Liver (tissue), 9 donors: Measurements from ENCODE around the gene NEUROG1. TPM values are rescaled to one million over a fixed set of nuclear protein-coding genes. Genes with fewer than 3 reads are reported as not detected.

Source experiments
- DNase-seq: peaks from one replicate; pipeline ENCODE4 v3.0.0-alpha.2; 2017; ENCODE audit warnings: low spot score
- H3K27ac ChIP-seq, 2 donors: one replicate each; pipeline ENCODE4 v1.7.0; 2013; ENCODE audit warnings: inconsistent platforms in 2 of 2, low read length in 2 of 2, control low read depth in 1 of 2, low read depth in 1 of 2, mild to moderate bottlenecking in 1 of 2
- H3K27me3 ChIP-seq, 4 donors: one replicate each; pipeline versions ENCODE4 v1.6.1 to v1.7.0; 2013; ENCODE audit warnings: low read length in 3 of 4, inconsistent platforms in 1 of 4, mild to moderate bottlenecking in 1 of 4, moderate library complexity in 1 of 4; ENCODE audit not compliant: control insufficient read depth in 4 of 4, insufficient read depth in 4 of 4
- H3K36me3 ChIP-seq, 4 donors: one replicate each; pipeline versions ENCODE4 v1.6.1 to v1.7.0; 2013; ENCODE audit warnings: low read length in 3 of 4, mild to moderate bottlenecking in 3 of 4, low read depth in 1 of 4, moderate library complexity in 1 of 4; ENCODE audit not compliant: control insufficient read depth in 4 of 4, insufficient read depth in 3 of 4
- H3K4me1 ChIP-seq, 4 donors: one replicate each; pipeline versions ENCODE4 v1.6.1 to v1.7.0; 2013; ENCODE audit warnings: low read length in 3 of 4, mild to moderate bottlenecking in 3 of 4, moderate library complexity in 1 of 4; ENCODE audit not compliant: control insufficient read depth in 4 of 4, insufficient read depth in 4 of 4
- H3K4me3 ChIP-seq, 3 donors: one replicate each; pipeline versions ENCODE4 v1.6.1 to v1.7.0; 2013; ENCODE audit warnings: low read length in 3 of 3, control low read depth in 1 of 3, low read depth in 1 of 3, mild to moderate bottlenecking in 1 of 3
- H3K9ac ChIP-seq, 2 donors: one replicate each; pipeline ENCODE4 v1.7.0; 2013; ENCODE audit warnings: low read length in 2 of 2, mild to moderate bottlenecking in 2 of 2, moderate library complexity in 2 of 2, control low read depth in 1 of 2, low read depth in 1 of 2
- H3K9me3 ChIP-seq, 4 donors: one replicate each; pipeline versions ENCODE4 v1.6.1 to v1.7.0; 2013; ENCODE audit warnings: low read length in 3 of 4; ENCODE audit not compliant: control insufficient read depth in 4 of 4
- EGR1 ChIP-seq, 2 donors: IDR thresholded peaks; 2 replicates each; pipeline ENCODE4 v1.6.1; 2016 to 2018; ENCODE audit warnings: antibody characterized with exemption in 2 of 2, low read depth in 2 of 2
- FOXA1 ChIP-seq: IDR thresholded peaks from 2 replicates; pipeline ENCODE4 v1.6.1; 2016; ENCODE audit warnings: antibody characterized with exemption
- FOXA2 ChIP-seq: IDR thresholded peaks from 2 replicates; pipeline ENCODE4 v1.6.1; 2016; ENCODE audit warnings: antibody characterized with exemption
- GABPA ChIP-seq, 2 donors: IDR thresholded peaks in 1 of 2; conservative IDR thresholded peaks in 1 of 2; 2 replicates each; pipeline ENCODE4 v1.6.1; 2016; ENCODE audit warnings: antibody characterized with exemption in 2 of 2, mild to moderate bottlenecking in 1 of 2, moderate library complexity in 1 of 2
- HNF4A ChIP-seq, 2 donors: conservative IDR thresholded peaks; 2 replicates each; pipeline ENCODE4 v1.6.1; 2016; ENCODE audit warnings: antibody characterized with exemption in 2 of 2, mild to moderate bottlenecking in 2 of 2
- HNF4G ChIP-seq: IDR thresholded peaks from 2 replicates; pipeline ENCODE4 v1.6.1; 2016; ENCODE audit warnings: antibody characterized with exemption
- NR2F2 ChIP-seq: IDR thresholded peaks from 2 replicates; pipeline ENCODE4 v1.6.1; 2016; ENCODE audit warnings: antibody characterized with exemption
- RAD21 ChIP-seq, 2 donors: IDR thresholded peaks; 2 replicates each; pipeline ENCODE4 v1.6.1; 2016; ENCODE audit warnings: antibody characterized with exemption in 2 of 2, mild to moderate bottlenecking in 2 of 2
- RXRA ChIP-seq, 2 donors: IDR thresholded peaks; 2 replicates each; pipeline ENCODE4 v1.6.1; 2017 to 2018; ENCODE audit warnings: antibody characterized with exemption in 2 of 2, mild to moderate bottlenecking in 1 of 2
- SP1 ChIP-seq: IDR thresholded peaks from 2 replicates; pipeline ENCODE4 v1.6.1; 2018; ENCODE audit warnings: antibody characterized with exemption, mild to moderate bottlenecking
- TAF1 ChIP-seq: conservative IDR thresholded peaks from 2 replicates; pipeline ENCODE4 v1.6.1; 2016; ENCODE audit warnings: antibody characterized with exemption, mild to moderate bottlenecking
- YY1 ChIP-seq: IDR thresholded peaks from 2 replicates; pipeline ENCODE4 v1.6.1; 2016; ENCODE audit warnings: antibody characterized with exemption, mild to moderate bottlenecking
- WGBS: extraction: QIAGEN DNeasy Blood & Tissue Kit; methylation state at CpG from one replicate; pipeline ENCODE4 v1.1.7; 2013; 5-methylcytosine and 5-hydroxymethylcytosine counted together
- polyA plus RNA-seq, 2 donors: library from polyadenylated mRNA; stranded (reverse) in 1 of 2; unstranded in 1 of 2; fragments of 200-250 nt in 1 of 2; fragments of >200 nt in 1 of 2; fragmentation: Nextera tagmentation in 1 of 2; extraction: Ambion mirVana in 1 of 2; gene quantifications; one replicate each; pipeline versions ENCODE4 v1.2.1 to v1.2.3, GENCODE V29; 2013 to 2015
- total RNA-seq, 2 donors: library from RNA; depleted of rRNA; stranded (reverse); fragments of >200 nt; gene quantifications; one replicate each; pipeline ENCODE4 v1.2.3, GENCODE V29; 2014
- TF ChIP-seq, protein P1 (sequence below): fragments of 150-350 bp; IDR thresholded peaks from 2 replicates; pipeline ENCODE4 v1.5.1; 2017; ENCODE audit warnings: improper control_type of control experiment, low read depth, low read length; ENCODE audit not compliant: missing input control
- TF ChIP-seq, protein P2 (sequence below): IDR thresholded peaks from 2 replicates; pipeline ENCODE4 v1.6.1; 2016; ENCODE audit warnings: antibody characterized with exemption
- TF ChIP-seq, protein P3 (sequence below): IDR thresholded peaks from 2 replicates; pipeline ENCODE4 v1.6.1; 2016; ENCODE audit warnings: antibody characterized with exemption, mild to moderate bottlenecking
- TF ChIP-seq, protein P4 (sequence below): IDR thresholded peaks from 2 replicates; pipeline ENCODE4 v1.6.1; 2016; ENCODE audit warnings: antibody characterized with exemption
- TF ChIP-seq, protein P5 (sequence below): IDR thresholded peaks from 2 replicates; pipeline ENCODE4 v1.6.1; 2016; ENCODE audit warnings: antibody characterized with exemption
- donor health status: healthy.
- donor health status: healthy.
- donor health status: healthy.
- donor health status: healthy.
- donor health status: healthy.

Gene NEUROG1
- total and polyA plus RNA-seq, 4 donors = not detected

DNA sequence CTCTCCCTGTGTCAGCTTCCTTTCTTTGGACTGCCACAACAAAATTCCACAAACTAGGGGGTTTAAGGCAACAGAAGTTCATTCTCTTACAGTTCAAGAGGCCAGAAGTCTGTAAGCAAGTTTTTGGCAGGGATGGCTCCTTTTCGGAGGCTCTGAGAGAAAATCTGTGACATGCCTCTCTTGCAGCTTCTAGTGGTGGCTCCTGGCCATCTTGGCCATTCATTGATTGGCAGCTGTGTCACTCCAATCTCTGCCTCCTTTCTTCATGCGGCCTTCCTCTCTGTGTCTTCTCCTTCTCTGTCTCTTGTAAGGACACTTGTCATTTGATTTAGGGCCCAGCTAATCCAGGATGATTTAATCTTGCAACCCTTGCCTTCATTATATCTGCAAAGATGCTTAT, 2.0 kb upstream of the NEUROG1 start:
- Histone ChIP-seq H3K27ac (no peak overlapping the region), H3K4me1 (peaks cover 0 to 16% (median 7%) of the 10 kb centered on the region in 4 donors), H3K27me3 (peaks cover 4 to 27% (median 15%) of the 10 kb centered on the region in 4 donors), H3K9ac (no peak overlapping the region), H3K9me3 (peaks cover 0 to 11% (median 6%) of the 10 kb centered on the region in 4 donors), H3K4me3 (no peak overlapping the region), H3K36me3 (no peaks in the 10 kb centered on the region)
- no peak for DNase-seq
- no peak for TF ChIP-seq RXRA (IDR thresholded peaks at IDR 0.05)
- TF ChIP-seq HNF4A (conservative IDR thresholded peaks at IDR 0.05) = no peak
- TF ChIP-seq GABPA (IDR thresholded peaks at IDR 0.05 in 1 of 2, conservative IDR thresholded peaks at IDR 0.05 in 1 of 2) = no peak
- TF ChIP-seq FOXA2 = no peak
- TF ChIP-seq, protein P1, sequence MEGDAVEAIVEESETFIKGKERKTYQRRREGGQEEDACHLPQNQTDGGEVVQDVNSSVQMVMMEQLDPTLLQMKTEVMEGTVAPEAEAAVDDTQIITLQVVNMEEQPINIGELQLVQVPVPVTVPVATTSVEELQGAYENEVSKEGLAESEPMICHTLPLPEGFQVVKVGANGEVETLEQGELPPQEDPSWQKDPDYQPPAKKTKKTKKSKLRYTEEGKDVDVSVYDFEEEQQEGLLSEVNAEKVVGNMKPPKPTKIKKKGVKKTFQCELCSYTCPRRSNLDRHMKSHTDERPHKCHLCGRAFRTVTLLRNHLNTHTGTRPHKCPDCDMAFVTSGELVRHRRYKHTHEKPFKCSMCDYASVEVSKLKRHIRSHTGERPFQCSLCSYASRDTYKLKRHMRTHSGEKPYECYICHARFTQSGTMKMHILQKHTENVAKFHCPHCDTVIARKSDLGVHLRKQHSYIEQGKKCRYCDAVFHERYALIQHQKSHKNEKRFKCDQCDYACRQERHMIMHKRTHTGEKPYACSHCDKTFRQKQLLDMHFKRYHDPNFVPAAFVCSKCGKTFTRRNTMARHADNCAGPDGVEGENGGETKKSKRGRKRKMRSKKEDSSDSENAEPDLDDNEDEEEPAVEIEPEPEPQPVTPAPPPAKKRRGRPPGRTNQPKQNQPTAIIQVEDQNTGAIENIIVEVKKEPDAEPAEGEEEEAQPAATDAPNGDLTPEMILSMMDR = no peak
- TF ChIP-seq SP1 = no peak
- TF ChIP-seq, protein P2, sequence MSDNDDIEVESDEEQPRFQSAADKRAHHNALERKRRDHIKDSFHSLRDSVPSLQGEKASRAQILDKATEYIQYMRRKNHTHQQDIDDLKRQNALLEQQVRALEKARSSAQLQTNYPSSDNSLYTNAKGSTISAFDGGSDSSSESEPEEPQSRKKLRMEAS = no peak
- WGBS = 56% methylated on average over 2 of the region's 2 CpGs

DNA sequence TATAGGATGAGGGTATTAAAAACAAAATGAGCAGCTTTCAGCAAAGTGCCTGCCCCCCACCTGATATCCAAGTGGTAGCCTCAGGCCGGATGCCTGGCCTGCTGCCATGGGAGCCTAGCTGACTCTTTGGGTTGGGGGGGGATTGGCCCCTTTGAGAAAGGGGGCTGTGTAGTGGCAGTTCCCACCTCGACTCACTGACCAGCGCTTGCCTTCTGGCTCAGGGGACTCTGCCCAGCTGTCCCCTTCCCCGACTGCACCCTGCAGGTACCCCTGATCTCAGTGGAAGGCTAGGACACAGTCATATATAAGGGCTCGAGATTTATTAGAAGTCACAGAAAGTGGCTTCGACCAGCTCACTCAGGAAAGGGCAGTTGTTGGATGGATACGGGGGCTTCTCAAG, 1.5 kb upstream of the NEUROG1 start:
- WGBS = 48% methylated on average over 7 of the region's 7 CpGs
- Histone ChIP-seq H3K9ac (no peak overlapping the region), H3K4me1 (peaks cover 0 to 16% (median 7%) of the 10 kb centered on the region in 4 donors), H3K27ac (no peak overlapping the region), H3K4me3 (no peak overlapping the region), H3K9me3 (peaks cover 0 to 11% (median 6%) of the 10 kb centered on the region in 4 donors), H3K36me3 (no peaks in the 10 kb centered on the region), H3K27me3 (peaks cover 4 to 28% (median 15%) of the 10 kb centered on the region in 4 donors)
- DNase-seq = no peak
- TF ChIP-seq HNF4A (conservative IDR thresholded peaks at IDR 0.05) (no peak), YY1 (no peak), EGR1 (IDR thresholded peaks at IDR 0.05; ENCODE audit: low read depth in 2 of 2) (no peak), HNF4G (no peak), TAF1 (no peak), SP1 (no peak), RAD21 (IDR thresholded peaks at IDR 0.05) (no peak), FOXA2 (no peak), FOXA1 (no peak), RXRA (IDR thresholded peaks at IDR 0.05) (no peak), NR2F2 (no peak), GABPA (IDR thresholded peaks at IDR 0.05 in 1 of 2, conservative IDR thresholded peaks at IDR 0.05 in 1 of 2) (no peak)
- TF ChIP-seq, protein P2 = no peak
- TF ChIP-seq, protein P3, sequence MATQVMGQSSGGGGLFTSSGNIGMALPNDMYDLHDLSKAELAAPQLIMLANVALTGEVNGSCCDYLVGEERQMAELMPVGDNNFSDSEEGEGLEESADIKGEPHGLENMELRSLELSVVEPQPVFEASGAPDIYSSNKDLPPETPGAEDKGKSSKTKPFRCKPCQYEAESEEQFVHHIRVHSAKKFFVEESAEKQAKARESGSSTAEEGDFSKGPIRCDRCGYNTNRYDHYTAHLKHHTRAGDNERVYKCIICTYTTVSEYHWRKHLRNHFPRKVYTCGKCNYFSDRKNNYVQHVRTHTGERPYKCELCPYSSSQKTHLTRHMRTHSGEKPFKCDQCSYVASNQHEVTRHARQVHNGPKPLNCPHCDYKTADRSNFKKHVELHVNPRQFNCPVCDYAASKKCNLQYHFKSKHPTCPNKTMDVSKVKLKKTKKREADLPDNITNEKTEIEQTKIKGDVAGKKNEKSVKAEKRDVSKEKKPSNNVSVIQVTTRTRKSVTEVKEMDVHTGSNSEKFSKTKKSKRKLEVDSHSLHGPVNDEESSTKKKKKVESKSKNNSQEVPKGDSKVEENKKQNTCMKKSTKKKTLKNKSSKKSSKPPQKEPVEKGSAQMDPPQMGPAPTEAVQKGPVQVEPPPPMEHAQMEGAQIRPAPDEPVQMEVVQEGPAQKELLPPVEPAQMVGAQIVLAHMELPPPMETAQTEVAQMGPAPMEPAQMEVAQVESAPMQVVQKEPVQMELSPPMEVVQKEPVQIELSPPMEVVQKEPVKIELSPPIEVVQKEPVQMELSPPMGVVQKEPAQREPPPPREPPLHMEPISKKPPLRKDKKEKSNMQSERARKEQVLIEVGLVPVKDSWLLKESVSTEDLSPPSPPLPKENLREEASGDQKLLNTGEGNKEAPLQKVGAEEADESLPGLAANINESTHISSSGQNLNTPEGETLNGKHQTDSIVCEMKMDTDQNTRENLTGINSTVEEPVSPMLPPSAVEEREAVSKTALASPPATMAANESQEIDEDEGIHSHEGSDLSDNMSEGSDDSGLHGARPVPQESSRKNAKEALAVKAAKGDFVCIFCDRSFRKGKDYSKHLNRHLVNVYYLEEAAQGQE = no peak
- TF ChIP-seq, protein P4, sequence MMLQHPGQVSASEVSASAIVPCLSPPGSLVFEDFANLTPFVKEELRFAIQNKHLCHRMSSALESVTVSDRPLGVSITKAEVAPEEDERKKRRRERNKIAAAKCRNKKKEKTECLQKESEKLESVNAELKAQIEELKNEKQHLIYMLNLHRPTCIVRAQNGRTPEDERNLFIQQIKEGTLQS = no peak
- TF ChIP-seq, protein P1 = no peak
- TF ChIP-seq, protein P5, sequence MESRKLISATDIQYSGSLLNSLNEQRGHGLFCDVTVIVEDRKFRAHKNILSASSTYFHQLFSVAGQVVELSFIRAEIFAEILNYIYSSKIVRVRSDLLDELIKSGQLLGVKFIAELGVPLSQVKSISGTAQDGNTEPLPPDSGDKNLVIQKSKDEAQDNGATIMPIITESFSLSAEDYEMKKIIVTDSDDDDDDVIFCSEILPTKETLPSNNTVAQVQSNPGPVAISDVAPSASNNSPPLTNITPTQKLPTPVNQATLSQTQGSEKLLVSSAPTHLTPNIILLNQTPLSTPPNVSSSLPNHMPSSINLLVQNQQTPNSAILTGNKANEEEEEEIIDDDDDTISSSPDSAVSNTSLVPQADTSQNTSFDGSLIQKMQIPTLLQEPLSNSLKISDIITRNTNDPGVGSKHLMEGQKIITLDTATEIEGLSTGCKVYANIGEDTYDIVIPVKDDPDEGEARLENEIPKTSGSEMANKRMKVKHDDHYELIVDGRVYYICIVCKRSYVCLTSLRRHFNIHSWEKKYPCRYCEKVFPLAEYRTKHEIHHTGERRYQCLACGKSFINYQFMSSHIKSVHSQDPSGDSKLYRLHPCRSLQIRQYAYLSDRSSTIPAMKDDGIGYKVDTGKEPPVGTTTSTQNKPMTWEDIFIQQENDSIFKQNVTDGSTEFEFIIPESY = no peak
